Mammary epithelial cell (primary cell): Measurements from ENCODE around the gene DPEP1.

Experiments
- CTCF ChIP-seq, 2 donors: IDR thresholded peaks in 1 of 2; conservative IDR thresholded peaks in 1 of 2; 2 replicates each; pipeline ENCODE4 v1.5.1; 2011 to 2012; ENCODE audit warnings: inconsistent platforms in 2 of 2, low read length in 2 of 2, mild to moderate bottlenecking in 2 of 2, control low read depth in 1 of 2, low read depth in 1 of 2; ENCODE audit not compliant: insufficient read depth in 1 of 2; ENCODE audit errors: extremely low read depth in 1 of 2
- EZH2 ChIP-seq: IDR thresholded peaks from 2 replicates; pipeline ENCODE4 v1.6.1; 2012; ENCODE audit warnings: low read length, inconsistent platforms, borderline replicate concordance

GRCh38 chr16:89651584-89651983, 38.1 kb downstream of the DPEP1 start:
- TF ChIP-seq CTCF (conservative IDR thresholded peaks at IDR 0.05 in 1 of 2, IDR thresholded peaks at IDR 0.05 in 1 of 2; ENCODE audit: extremely low read depth in 1 of 2, insufficient read depth in 1 of 2, low read depth in 1 of 2, low read length in 2 of 2) (no peak), EZH2 (no peak)
